Measurements from ENCODE around the gene COL16A1.
A peak's percentile ranks its signal among the peaks of the same experiment; 100 is the strongest.

Gene COL16A1

DNA sequence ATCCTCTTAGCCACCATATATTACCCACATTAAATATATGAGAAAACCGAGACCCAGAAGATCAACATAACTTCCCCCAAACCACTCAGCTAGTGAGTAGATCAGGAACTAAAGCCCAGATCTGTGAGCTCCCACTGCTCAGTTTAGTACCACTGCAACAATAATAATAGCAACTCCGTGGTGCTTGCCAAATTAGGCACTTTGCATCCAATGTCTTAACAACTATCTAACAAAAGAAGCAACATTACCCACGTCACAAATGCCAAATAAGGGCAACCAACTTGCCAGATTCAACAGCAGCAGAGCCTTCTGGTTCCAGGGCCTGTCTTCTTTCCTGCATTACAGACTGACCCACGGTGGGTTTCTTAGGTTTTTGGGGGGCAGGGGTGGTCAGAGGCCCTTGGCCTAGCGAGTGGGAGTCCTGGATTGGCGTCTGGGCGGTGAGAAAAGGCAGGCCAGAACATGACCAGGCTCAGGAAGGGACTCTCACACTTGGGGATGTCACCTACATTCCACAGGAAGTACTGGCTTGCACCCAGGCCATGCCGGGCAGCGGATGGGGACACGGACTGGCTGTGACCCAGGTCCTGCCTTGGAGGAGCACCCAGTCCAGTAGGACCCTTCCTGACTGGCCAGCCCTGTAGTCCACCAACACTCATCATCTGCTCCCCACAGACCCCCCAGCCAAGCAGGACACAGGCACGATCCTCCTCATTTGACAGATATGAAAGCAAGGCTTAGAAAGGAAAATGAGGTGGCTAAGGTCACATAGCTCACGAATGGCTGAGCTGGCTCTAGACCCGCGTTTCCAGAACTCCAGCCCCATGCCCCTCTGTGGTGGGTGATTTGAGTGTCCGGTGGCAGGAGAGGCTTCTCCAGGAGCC is 81.7 kb downstream of the COL16A1 start:
- no peak for DNase-seq

DNA sequence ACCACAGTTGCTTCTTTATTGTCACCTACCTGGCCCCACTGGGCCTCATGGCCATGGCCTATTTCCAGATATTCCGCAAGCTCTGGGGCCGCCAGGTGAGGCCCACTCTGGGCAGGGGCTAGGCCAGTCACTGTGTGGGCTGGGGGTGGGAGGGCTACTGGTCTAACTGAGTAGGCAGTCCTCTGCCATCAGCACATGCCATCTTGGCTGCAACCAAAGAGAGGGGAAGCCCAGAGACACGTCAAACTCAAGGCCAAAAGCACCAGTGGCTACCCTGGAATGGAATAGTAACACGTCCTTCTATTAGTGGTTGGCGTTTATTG is 82.4 kb downstream of the COL16A1 start:
- DNase-seq: no peak

DNA sequence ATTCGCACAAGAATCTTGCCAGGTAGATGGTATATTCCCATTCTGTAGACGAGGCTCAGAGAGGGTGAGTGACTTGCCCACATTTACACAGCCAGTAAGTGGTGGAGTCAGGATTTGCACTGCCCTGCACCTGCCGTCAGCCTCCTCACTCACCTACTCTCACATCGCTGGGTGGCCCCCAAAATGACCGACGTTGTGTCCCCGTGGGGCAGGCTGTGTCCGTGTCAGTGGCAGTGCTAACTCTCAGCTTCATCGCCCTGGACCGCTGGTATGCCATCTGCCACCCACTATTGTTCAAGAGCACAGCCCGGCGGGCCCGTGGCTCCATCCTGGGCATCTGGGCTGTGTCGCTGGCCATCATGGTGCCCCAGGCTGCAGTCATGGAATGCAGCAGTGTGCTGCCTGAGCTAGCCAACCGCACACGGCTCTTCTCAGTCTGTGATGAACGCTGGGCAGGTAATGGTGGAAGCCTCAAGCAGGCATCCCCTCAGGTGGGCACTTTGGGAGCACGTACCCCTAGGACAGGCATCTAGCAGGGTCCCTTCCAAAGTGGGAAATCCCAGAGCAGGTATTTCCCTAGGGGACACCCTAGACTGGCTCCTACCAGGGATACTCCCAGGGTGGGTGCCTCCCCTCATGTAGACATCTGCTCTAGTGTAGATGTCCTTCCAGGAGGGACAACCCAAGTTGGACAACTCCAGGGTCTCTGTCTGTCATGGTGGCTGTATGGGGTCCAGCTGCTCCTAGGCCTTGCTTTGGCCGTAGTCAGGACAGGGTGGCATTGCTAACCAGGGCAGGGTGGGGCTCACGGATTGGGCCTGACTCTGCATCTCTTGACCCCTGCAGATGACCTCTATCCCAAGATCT is 83.0 kb downstream of the COL16A1 start:
- no peak for DNase-seq

DNA sequence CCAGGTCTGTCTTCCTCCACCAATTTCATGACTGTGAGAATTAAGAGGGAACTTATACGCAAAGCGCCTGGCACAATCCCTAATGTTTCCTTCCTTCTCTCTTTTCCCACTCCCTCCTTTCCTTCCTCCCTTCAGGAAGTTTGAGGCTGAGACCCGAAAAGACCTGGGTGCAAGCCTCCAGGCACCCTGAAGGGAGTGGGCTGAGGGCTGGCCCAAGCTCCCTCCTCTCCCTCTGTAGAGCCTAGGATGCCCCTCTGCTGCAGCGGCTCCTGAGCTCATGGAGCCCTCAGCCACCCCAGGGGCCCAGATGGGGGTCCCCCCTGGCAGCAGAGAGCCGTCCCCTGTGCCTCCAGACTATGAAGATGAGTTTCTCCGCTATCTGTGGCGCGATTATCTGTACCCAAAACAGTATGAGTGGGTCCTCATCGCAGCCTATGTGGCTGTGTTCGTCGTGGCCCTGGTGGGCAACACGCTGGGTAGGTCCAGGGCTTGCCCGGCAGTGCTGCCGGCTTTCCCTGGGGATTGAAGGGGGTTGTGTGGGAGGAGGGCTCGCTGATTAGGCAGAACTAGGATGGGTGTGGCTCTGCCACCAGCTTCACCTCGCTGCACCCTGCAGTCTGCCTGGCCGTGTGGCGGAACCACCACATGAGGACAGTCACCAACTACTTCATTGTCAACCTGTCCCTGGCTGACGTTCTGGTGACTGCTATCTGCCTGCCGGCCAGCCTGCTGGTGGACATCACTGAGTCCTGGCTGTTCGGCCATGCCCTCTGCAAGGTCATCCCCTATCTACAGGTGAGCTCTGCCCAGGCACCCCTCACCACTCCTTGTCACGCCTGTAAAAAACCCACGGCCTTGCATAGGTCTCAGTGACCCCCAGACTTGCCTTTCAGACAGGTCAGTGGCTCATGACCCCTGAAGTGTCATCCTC is 84.6 kb downstream of the COL16A1 start:
- DNase-seq: no peak

DNA sequence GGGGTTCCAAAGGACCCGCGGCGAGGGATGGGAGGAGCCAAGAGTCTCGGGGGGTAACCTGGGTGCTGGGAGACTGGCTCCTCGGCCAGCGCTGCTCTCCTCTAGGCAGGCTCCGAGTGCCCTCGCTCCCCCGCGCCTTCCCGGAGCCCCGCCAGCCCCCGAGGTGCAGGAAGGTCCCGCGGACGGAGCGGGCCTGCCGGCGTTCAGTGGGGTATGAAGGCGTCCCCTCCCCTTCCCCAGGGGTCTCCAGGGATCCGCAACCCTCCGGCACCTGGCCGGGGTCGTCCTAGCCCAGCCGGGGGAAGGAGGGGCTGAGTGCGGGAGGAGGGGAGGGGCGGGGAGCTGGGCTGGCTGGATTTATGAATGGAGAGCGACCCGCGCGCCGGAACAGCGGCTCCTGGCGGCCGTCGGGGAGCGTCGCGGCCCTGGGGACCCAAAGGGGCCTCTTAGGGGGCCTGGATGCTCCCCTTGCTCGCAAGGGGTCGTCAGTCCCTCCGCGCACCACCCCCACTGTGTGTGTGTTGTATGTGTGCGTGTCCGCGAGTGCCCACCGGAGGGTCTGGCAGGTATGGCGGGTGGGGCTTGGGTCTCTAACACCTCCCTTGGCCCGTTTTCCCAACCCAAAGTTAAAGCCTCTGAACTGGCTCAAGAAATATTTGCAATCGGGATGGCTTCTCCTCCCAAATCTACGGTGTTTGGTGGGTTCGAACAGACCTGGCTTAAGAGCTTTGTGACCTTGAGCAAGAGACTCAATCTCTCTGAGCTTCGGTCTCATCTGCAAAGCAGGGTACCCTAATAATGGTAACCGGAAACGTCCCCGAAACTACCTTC is 85.7 kb downstream of the COL16A1 start:
- peak; percentile 40 to 80 (median 65) for DNase-seq

DNA sequence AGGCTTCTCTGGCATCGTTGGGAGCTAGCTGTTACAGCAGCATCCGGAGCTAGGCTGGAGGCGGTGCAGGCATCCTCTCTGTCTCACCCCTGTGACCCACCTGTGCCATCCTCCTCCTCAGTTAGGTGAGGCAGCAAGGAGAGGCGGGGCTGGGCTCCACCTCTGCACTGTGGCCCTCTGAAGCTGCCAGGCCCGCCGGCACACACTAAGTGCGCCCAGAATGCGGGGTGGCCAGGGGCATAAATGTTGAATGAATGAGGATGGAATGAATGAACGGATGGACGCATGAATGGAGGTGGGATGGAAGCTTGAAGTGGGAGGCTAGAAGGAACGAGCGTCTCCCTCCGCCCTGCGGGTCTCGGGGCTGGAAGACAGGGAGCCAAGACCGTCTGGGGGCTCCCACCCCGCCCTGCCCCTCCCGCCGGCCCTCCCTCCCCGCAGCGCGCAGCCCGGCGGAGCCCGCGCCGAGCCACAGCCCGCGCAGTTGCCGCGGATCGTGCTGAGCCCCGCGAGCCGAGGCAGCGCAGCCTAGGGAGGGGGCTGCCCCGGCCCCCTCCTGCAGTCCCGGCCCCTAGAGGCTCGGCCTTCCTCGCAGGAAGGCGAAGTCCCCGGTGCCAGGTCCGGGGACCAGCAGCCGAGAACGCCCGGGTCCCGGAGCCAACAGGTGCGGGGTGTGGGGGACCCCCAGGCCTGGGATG is 86.5 kb downstream of the COL16A1 start, which contains the start of gene HCRTR1:
HCRTR1 (plus strand) TSS at position 472 of the 698 bp plus-strand sequence. CDS start 1,504 bp downstream, outside the sequence.
- DNase-seq: no peak

DNA sequence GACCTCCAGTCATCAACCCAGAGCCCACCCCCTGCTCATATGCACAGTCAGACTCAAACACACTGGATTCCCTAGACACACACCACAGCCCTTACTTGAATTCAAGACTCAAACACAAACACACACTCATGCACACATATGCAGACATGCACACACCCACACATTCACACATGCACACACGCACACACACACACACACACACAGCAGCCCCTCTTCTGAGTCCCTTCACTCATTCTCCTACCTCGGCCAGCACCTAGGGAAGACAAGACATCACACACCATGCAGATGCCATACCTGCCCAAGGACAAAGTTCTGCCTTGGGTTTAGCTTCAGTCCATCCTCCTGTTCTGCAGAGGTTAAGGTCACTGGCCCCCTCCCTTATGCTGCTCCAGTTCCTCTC is 87.9 kb downstream of the COL16A1 start:
- no peak for DNase-seq

DNA sequence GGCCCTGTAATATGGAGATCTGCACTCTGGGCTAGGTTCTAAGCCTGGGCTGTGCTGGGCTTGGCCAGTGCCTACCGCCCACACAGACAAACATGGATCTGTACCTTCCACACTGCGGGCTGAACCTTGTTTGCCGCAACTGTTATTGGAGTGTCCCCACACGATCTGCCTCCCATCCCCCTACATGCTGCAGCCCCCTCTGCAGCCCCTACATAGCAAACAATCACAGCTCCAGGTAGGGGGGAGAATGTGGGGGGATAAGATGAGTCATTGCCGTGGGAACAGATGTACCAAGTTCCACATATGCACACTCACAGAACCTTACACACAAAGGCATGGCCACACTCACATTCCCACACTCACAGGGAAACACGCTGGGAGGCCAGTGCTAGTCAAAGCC is 88.4 kb downstream of the COL16A1 start:
- no peak for DNase-seq

DNA sequence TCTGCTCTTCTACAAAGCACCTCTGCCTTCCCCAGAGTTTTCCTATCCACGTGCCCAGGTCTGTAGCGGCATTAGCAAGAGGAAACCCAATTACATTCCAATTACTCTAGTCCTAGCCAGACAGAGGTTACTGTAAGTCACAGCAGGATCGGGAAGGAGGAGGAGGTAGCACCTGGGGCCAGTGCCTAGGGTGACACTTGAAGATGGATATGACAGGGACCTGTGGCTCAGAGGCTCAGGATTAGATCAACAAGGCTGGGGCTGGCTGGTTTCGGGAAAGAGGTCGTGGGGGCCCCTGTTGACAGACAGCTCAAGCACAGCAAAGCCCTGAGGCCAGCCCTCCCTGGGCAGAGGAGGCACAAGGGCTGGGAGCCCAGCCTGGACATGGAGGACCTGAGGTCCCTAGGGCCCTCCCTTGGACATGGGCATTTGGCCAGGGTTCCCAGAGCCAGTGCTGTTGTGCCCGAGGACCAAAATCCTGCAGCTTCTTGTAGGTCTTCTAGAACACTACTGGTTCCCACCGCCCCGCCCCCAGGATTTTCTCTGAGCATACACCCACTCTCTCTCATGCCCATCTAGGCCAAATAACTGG is 89.3 kb downstream of the COL16A1 start:
- no peak for DNase-seq

DNA sequence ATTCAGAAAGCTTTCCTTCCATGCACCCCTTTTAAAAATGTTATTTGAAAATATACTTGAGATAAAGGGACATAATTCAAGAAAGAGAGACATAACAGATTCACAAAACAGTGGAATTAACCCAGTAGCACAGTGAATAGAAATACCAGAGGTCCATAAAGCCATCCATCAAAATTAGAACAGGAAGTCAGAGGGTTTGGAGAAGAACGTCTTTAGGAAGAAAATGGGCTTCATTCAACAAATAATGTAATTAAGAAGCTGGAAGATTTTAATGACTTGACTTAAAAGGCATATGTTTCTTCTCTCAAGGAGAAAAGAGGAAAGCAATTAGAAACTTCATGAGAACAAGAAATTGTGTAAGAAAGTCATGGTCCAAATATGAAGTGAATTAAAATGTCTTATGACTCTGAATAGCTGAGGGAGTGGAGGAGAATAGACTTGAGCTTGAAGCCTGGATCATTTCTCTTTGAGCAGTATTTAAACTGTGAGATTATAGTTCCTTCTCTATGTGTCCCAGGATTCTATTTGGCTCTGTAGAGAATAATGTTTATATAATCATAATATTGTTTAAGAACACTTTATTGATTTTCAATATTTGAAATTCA is 94.2 kb downstream of the COL16A1 start:
- DNase-seq: peak in 2 of 3 donors; percentile 20 to 32

DNA sequence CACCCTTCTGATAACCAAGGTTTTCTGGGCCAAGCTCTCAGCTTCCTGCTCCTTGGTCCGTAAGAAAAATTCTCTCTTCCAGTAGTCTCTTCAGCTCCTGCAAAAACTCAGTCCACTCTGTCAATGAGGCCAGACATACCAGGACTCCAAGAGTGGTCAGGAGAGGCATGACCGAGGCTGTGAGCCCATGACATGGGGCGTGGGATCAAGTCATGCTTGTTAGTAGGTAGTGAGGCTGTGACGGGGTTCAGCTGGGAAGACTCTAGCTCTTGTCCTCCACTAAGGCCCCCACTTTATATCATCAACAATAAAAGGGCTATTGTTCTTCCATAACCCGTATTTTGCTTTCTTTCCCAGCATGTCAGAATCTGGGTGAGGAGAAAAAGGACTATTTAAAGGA is 96.5 kb downstream of the COL16A1 start:
- DNase-seq: no peak

DNA sequence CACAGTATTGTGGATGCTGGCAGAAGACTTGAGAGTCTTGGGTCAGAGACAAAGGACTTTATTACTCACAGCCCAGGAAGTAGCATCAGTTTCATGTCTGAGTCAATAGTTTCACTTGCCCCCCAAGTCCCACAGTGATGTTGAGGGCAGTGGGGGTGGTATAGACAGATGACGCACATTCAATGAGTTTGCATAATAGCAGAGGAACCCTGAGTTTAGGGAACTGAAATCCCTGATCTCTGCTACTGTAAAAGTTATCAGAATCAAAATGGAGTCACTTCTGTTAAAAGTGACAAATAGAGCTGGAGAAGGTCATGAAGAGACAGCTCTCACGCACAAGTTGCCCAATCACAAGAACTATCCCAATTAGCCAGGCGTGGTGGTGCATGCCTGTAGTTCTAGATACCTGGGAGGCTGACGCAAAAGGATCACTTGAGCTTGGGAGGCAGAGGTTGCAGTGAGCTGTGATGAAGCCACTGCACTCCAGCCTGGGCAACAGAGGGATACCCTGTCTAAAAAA is 97.8 kb downstream of the COL16A1 start:
- peak; percentile 90 to 98 (median 96) for DNase-seq
